HepG2 (cell line): ENCODE measurements around the gene ARF6. TPM values are rescaled to one million over a fixed set of nuclear protein-coding genes. Genes with fewer than 3 reads are reported as not detected.

ENCODE experiments used
- RBFOX2 ChIP-seq: fragments of 200-400 bp; formaldehyde crosslinking; IDR thresholded peaks from 2 replicates; pipeline ENCODE4 v1.6.1; 2017; ENCODE audit warnings: low read depth, mild to moderate bottlenecking, low read length
- RNF2 ChIP-seq: fragments of 450-650 bp; conservative IDR thresholded peaks from 2 replicates; pipeline ENCODE4 v1.6.1; 2016; ENCODE audit warnings: low read depth
- ZNF251 ChIP-seq: sonication (generic); formaldehyde crosslinking; IDR thresholded peaks from 2 replicates; pipeline ENCODE4 v1.9.0; 2021; ENCODE audit warnings: mild to moderate bottlenecking, missing genetic modification reagents
- ZNF326 ChIP-seq: sonication (generic); formaldehyde crosslinking; IDR thresholded peaks from 2 replicates; pipeline ENCODE4 v1.4.0; 2020; ENCODE audit warnings: missing genetic modification reagents, borderline replicate concordance
- polyA plus RNA-seq, 8 experiments: library from polyadenylated mRNA; depleted of rRNA in 3 of 8; stranded (reverse) in 7 of 8; unstranded in 1 of 8; fragments of >200 nt; fragmentation: Illumina TruSeq in 4 of 8; extraction: Trizol in 4 of 8; gene quantifications; 2 replicates each; pipeline versions ENCODE4 v1.2.1 to v1.2.3, GENCODE V29; 2011 to 2016; ENCODE audit warnings: low read depth in 4 of 8, missing spikeins in 1 of 8, mixed read lengths in 1 of 8; ENCODE audit not compliant: insufficient read depth in 1 of 8
- total RNA-seq, 5 experiments: library from RNA; depleted of rRNA; stranded (reverse); fragments of >200 nt; fragmentation: Illumina TruSeq; extraction: Trizol; gene quantifications; 2 replicates each; pipeline ENCODE4 v1.2.3, GENCODE V29; 2016; ENCODE audit warnings: low read depth in 1 of 5
- TF ChIP-seq, protein P1 (sequence below): sonication (generic); formaldehyde crosslinking; IDR thresholded peaks from 2 replicates; pipeline ENCODE4 v1.4.0; 2020; ENCODE audit warnings: missing genetic modification reagents
- TF ChIP-seq, protein P2 (sequence below): sonication (generic); formaldehyde crosslinking; IDR thresholded peaks from 2 replicates; pipeline ENCODE4 v1.5.0; 2020; ENCODE audit warnings: missing genetic modification reagents, mild to moderate bottlenecking, borderline replicate concordance
- TF ChIP-seq, protein P3 (sequence below): sonication (generic); formaldehyde crosslinking; IDR thresholded peaks from 2 replicates; pipeline ENCODE4 v1.4.0; 2020; ENCODE audit warnings: missing genetic modification reagents
- TF ChIP-seq, protein P4 (sequence below): sonication (generic); formaldehyde crosslinking; IDR thresholded peaks from 2 replicates; pipeline ENCODE4 v1.4.0; 2020; ENCODE audit warnings: mild to moderate bottlenecking, missing genetic modification reagents

The ARF6 gene
- total and polyA plus RNA-seq, 2 of the 13 experiments (the other 11 are each of a cell fraction or from before 2014, with no cell fraction given), result 12.7 to 31.9 TPM

DNA sequence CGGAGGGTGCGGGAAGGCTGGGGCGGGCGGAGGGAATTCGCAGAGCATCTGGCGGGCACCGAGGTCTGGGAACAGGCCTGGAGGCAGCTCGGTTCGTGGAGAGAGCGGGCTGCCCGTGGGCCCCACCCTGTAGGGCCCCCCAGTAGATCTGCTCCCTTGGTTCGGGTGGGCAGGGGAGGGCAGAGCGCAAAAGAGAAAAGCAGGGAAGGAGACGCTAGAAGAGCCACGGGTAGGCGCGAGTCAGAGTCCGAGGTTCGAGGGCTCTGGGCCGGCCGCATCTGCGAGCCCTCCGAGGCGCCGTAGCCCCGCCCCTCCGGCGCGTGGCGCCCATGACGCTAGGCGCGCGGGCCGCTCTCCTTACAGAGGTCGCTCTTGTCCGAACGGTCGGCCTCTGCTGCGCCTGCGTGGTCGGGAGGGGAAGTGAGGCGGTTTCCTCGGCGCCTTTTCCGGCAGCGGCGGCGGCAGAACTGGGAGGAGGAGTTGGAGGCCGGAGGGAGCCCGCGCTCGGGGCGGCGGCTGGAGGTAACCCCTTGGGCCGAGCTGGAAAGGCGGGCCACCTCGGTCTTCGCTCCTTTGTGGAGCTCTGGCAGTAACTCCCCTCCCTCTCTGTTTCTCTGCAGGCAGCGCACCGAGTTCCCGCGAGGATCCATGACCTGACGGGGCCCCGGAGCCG is at the start of gene ARF6 (continued):
- TF ChIP-seq, protein P1, sequence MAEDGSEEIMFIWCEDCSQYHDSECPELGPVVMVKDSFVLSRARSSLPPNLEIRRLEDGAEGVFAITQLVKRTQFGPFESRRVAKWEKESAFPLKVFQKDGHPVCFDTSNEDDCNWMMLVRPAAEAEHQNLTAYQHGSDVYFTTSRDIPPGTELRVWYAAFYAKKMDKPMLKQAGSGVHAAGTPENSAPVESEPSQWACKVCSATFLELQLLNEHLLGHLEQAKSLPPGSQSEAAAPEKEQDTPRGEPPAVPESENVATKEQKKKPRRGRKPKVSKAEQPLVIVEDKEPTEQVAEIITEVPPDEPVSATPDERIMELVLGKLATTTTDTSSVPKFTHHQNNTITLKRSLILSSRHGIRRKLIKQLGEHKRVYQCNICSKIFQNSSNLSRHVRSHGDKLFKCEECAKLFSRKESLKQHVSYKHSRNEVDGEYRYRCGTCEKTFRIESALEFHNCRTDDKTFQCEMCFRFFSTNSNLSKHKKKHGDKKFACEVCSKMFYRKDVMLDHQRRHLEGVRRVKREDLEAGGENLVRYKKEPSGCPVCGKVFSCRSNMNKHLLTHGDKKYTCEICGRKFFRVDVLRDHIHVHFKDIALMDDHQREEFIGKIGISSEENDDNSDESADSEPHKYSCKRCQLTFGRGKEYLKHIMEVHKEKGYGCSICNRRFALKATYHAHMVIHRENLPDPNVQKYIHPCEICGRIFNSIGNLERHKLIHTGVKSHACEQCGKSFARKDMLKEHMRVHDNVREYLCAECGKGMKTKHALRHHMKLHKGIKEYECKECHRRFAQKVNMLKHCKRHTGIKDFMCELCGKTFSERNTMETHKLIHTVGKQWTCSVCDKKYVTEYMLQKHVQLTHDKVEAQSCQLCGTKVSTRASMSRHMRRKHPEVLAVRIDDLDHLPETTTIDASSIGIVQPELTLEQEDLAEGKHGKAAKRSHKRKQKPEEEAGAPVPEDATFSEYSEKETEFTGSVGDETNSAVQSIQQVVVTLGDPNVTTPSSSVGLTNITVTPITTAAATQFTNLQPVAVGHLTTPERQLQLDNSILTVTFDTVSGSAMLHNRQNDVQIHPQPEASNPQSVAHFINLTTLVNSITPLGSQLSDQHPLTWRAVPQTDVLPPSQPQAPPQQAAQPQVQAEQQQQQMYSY (CRISPR knock-in tag), result no peak
- TF ChIP-seq, protein P2, sequence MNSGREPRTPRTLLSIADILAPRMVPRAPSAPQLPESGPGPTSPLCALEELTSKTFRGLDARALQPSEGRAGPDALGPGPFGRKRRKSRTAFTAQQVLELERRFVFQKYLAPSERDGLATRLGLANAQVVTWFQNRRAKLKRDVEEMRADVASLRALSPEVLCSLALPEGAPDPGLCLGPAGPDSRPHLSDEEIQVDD (CRISPR knock-in tag), result no peak
- TF ChIP-seq, protein P3, sequence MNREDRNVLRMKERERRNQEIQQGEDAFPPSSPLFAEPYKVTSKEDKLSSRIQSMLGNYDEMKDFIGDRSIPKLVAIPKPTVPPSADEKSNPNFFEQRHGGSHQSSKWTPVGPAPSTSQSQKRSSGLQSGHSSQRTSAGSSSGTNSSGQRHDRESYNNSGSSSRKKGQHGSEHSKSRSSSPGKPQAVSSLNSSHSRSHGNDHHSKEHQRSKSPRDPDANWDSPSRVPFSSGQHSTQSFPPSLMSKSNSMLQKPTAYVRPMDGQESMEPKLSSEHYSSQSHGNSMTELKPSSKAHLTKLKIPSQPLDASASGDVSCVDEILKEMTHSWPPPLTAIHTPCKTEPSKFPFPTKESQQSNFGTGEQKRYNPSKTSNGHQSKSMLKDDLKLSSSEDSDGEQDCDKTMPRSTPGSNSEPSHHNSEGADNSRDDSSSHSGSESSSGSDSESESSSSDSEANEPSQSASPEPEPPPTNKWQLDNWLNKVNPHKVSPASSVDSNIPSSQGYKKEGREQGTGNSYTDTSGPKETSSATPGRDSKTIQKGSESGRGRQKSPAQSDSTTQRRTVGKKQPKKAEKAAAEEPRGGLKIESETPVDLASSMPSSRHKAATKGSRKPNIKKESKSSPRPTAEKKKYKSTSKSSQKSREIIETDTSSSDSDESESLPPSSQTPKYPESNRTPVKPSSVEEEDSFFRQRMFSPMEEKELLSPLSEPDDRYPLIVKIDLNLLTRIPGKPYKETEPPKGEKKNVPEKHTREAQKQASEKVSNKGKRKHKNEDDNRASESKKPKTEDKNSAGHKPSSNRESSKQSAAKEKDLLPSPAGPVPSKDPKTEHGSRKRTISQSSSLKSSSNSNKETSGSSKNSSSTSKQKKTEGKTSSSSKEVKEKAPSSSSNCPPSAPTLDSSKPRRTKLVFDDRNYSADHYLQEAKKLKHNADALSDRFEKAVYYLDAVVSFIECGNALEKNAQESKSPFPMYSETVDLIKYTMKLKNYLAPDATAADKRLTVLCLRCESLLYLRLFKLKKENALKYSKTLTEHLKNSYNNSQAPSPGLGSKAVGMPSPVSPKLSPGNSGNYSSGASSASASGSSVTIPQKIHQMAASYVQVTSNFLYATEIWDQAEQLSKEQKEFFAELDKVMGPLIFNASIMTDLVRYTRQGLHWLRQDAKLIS (CRISPR knock-in tag), result peak; percentile 71; the same call in 1 of the 2 replicates
- TF ChIP-seq RBFOX2 (peak; percentile 99), ZNF251 (no peak), RNF2 (peak; percentile 21), ZNF326 (CRISPR knock-in tag) (no peak)
- TF ChIP-seq, protein P4, sequence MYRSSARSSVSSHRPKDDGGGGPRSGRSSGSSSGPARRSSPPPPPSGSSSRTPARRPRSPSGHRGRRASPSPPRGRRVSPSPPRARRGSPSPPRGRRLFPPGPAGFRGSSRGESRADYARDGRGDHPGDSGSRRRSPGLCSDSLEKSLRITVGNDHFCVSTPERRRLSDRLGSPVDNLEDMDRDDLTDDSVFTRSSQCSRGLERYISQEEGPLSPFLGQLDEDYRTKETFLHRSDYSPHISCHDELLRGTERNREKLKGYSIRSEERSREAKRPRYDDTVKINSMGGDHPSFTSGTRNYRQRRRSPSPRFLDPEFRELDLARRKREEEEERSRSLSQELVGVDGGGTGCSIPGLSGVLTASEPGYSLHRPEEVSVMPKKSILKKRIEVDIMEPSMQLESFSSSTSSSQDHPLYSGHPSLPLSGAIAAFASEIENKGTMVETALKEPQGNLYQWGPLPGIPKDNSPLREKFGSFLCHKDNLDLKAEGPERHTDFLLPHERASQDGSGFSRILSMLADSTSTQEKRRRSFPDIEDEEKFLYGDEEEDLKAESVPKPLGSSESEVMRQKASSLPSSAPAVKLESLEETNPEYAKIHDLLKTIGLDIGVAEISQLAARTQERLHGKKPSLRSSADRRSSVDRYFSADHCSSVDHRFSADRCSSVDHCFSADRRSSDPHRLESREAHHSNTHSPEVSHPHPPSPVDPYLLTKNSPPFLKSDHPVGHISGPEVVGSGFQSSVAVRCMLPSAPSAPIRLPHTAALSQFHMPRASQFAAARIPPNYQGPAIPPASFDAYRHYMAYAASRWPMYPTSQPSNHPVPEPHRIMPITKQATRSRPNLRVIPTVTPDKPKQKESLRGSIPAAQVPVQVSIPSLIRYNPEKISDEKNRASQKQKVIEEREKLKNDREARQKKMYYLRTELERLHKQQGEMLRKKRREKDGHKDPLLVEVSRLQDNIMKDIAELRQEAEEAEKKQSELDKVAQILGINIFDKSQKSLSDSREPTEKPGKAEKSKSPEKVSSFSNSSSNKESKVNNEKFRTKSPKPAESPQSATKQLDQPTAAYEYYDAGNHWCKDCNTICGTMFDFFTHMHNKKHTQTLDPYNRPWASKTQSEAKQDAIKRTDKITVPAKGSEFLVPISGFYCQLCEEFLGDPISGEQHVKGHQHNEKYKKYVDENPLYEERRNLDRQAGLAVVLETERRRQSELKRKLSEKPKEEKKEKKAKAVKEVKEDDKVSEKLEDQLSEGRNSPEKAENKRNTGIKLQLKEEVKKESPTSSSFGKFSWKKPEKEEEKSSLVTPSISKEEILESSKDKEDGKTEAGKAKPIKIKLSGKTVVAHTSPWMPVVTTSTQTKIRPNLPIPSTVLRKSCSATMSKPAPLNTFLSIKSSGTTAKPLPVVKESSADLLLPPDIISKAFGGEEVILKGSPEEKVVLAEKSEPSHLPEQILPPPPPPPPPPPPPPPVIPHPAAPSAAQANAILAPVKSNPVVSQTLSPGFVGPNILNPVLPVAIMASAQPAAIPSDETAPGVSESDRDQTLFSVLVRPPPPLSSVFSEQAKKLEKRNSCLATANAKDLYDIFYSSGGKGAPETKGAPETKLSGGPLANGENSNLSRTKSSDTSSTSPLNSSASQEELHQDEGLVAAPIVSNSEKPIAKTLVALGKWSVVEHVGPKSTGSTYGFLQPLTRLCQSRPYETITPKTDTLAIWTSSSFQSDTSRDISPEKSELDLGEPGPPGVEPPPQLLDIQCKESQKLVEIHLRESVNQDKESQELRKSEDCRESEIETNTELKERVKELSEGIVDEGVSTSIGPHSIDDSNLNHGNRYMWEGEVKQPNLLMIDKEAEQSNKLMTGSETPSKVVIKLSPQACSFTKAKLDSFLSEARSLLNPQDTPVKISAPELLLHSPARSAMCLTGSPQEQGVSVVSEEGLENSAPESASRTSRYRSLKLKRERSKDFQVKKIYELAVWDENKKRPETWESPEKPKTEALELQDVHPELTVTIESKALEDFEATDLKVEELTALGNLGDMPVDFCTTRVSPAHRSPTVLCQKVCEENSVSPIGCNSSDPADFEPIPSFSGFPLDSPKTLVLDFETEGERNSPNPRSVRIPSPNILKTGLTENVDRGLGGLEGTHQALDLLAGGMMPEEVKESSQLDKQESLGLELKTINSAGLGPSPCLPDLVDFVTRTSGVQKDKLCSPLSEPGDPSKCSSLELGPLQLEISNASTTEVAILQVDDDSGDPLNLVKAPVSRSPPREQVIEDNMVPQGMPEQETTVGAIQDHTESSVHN, result 0 out of 2 replicates have a peak, but pooled peaks have one; percentile 53
